Measurements from ENCODE around the gene NFE2L2.

DNA sequence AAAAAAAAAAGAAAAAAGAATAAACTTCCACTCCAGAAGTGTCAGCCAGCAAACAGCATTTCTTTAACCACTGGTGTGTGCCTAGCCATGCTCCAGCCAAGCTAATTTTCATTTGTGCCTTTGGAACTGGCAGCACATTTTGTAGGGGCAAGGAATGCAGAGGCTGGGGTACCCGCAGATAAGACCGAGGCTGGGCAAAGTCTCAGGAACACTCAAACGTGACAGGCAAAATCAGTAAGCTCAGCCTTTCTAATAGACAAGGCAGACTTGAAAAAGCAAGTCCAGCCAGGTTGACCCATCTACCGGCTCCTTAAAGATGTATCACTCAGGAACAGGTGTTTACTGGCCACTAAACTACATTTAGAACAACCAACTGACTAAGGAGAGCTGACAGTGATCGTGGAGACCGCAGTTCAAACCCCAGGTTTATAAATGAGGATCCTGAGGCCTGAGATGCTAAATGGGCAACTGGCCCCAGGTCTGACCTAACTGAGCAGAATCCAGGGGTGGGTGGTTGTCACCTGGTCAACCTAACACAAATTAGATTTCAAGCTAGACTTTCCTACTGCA is 16.7 kb downstream of the NFE2L2 start:
- TF ChIP-seq, protein P1, sequence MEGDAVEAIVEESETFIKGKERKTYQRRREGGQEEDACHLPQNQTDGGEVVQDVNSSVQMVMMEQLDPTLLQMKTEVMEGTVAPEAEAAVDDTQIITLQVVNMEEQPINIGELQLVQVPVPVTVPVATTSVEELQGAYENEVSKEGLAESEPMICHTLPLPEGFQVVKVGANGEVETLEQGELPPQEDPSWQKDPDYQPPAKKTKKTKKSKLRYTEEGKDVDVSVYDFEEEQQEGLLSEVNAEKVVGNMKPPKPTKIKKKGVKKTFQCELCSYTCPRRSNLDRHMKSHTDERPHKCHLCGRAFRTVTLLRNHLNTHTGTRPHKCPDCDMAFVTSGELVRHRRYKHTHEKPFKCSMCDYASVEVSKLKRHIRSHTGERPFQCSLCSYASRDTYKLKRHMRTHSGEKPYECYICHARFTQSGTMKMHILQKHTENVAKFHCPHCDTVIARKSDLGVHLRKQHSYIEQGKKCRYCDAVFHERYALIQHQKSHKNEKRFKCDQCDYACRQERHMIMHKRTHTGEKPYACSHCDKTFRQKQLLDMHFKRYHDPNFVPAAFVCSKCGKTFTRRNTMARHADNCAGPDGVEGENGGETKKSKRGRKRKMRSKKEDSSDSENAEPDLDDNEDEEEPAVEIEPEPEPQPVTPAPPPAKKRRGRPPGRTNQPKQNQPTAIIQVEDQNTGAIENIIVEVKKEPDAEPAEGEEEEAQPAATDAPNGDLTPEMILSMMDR (IDR thresholded peaks at IDR 0.05), result no peak
- TF ChIP-seq EP300 (IDR thresholded peaks at IDR 0.05) (no peak), POLR2AphosphoS5 (IDR thresholded peaks at IDR 0.05) (no peak), POLR2A (IDR thresholded peaks at IDR 0.05) (no peak)

All from upper lobe of left lung (tissue), 4 donors.